ENCODE data around the gene ADAM12. TPM values are rescaled to one million over a fixed set of nuclear protein-coding genes. Genes with fewer than 3 reads are reported as not detected.

The ADAM12 gene
- total and polyA plus RNA-seq, 12 donors: 0.08 to 3.9 (median 0.53) TPM

- WGBS, 4 donors: 82 to 89% (median 84%) methylated on average over 8 of the region's 8 CpGs
- Histone ChIP-seq H3K4me3 (no peak overlapping the region), H3K27ac (no peak overlapping the region), H3K4me1 (replicated peaks in 1 of 2) (peaks cover 5 to 8% of the 10 kb centered on the region in 2 donors), H3K36me3 (replicated peaks in 1 of 2) (no peaks in the 10 kb centered on the region), H3K9me3 (replicated peaks in 1 of 3) (no peaks in the 10 kb centered on the region), H3K27me3 (peaks cover 3% of the 10 kb centered on the region)
- intact Hi-C loops (cut with DNase I): no loop called here
- DNase-seq: no peak
- TF ChIP-seq POLR2A (IDR thresholded peaks at IDR 0.05) (no peak), CTCF (IDR thresholded peaks at IDR 0.05) (no peak)
Observed at GRCh38 chr10:126392469-126392868, 4.2 kb upstream of the ADAM12 start.

- DNase-seq: no peak
- Histone ChIP-seq H3K27ac (no peak overlapping the region), H3K9me3 (replicated peaks in 1 of 3) (no peaks in the 10 kb centered on the region), H3K27me3 (peaks cover 7% of the 10 kb centered on the region), H3K4me3 (no peak overlapping the region), H3K4me1 (replicated peaks in 1 of 2) (peaks cover 9 to 12% of the 10 kb centered on the region in 2 donors), H3K36me3 (replicated peaks in 1 of 2) (no peaks in the 10 kb centered on the region)
- TF ChIP-seq CTCF (IDR thresholded peaks at IDR 0.05) (no peak), POLR2A (IDR thresholded peaks at IDR 0.05) (no peak)
- intact Hi-C loops (cut with DNase I): no loop called here
- 81 to 92% (median 84%) methylated on average over 6 of the region's 6 CpGs for WGBS, 4 donors
Observed at GRCh38 chr10:126392068-126392467, 3.8 kb upstream of the ADAM12 start.

GRCh38 chr10:126391192-126391885, 3.1 kb upstream of the ADAM12 start:
- 41 to 48% (median 42%) methylated on average over 9 of the region's 9 CpGs for WGBS, 4 donors
- DNase-seq: peak in 4 of 7 donors; percentile 25 to 61 (median 32)
- H3K4me3 ChIP-seq: no peak overlapping the region
- peaks cover 10 to 12% of the 10 kb centered on the region in 2 donors for H3K4me1 ChIP-seq (replicated peaks in 1 of 2)
- no peak for TF ChIP-seq CTCF (IDR thresholded peaks at IDR 0.05)
- no peak for TF ChIP-seq POLR2A (IDR thresholded peaks at IDR 0.05)
- no peaks in the 10 kb centered on the region for H3K36me3 ChIP-seq (replicated peaks in 1 of 2)
- intact Hi-C loops (cut with DNase I): no loop called here
- peaks cover 10% of the 10 kb centered on the region for H3K27me3 ChIP-seq
- H3K9me3 ChIP-seq (replicated peaks in 1 of 3): no peaks in the 10 kb centered on the region
- peak overlapping the region in 1 of 5 donors; percentile 57 for H3K27ac ChIP-seq

GRCh38 chr10:126390324-126390723, 2.0 kb upstream of the ADAM12 start:
- no peak for DNase-seq

More at GRCh38 chr10:126390324-126390723, 2.0 kb upstream of the ADAM12 start:
- H3K27ac ChIP-seq: no peak overlapping the region
- peaks cover 10% of the 10 kb centered on the region for H3K27me3 ChIP-seq
- H3K36me3 ChIP-seq (replicated peaks in 1 of 2): no peaks in the 10 kb centered on the region
- 86 to 93% (median 87%) methylated on average over 4 of the region's 4 CpGs for WGBS, 4 donors
- H3K9me3 ChIP-seq (replicated peaks in 1 of 3): no peaks in the 10 kb centered on the region
- H3K4me3 ChIP-seq: no peak overlapping the region
- intact Hi-C loops (cut with DNase I): no loop called here
- TF ChIP-seq CTCF (IDR thresholded peaks at IDR 0.05) (no peak), POLR2A (IDR thresholded peaks at IDR 0.05) (no peak)
- peaks cover 10 to 12% of the 10 kb centered on the region in 2 donors for H3K4me1 ChIP-seq (replicated peaks in 1 of 2)

All from adrenal gland (tissue), 12 donors.